Keratinocyte (primary cell): ENCODE results near the gene POLR1A. TPM values are rescaled to one million over a fixed set of nuclear protein-coding genes. Genes with fewer than 3 reads are reported as not detected.

Source experiments
- DNase-seq: peaks from one replicate; pipeline ENCODE4 v3.0.0-alpha.2; 2011; ENCODE audit warnings: low read depth, missing footprints, low spot score
- FAIRE-seq: peaks from 2 replicates; lab custom pipeline; 2011; peaks lifted over from hg19 to GRCh38; lab: Jason Lieb, UNC
- H2AFZ ChIP-seq: 2 replicates; pipeline ENCODE4 v1.6.0; 2012; ENCODE audit warnings: low read length, control low read depth, inconsistent platforms; ENCODE audit not compliant: control insufficient read depth
- H3K27ac ChIP-seq: 2 replicates; pipeline ENCODE4 v1.5.1; 2011; ENCODE audit warnings: low read length; ENCODE audit not compliant: control insufficient read depth, insufficient read depth
- H3K27me3 ChIP-seq: 3 replicates; pipeline ENCODE4 v1.6.0; 2011; ENCODE audit warnings: low read length; ENCODE audit not compliant: control insufficient read depth, insufficient read depth; ENCODE audit errors: extremely low read depth
- H3K36me3 ChIP-seq, 2 experiments: 2 replicates in 1 of 2; 3 replicates in 1 of 2; pipeline ENCODE4 v1.5.1; 2011; ENCODE audit warnings: low read length in 2 of 2, mild to moderate bottlenecking in 1 of 2; ENCODE audit not compliant: control insufficient read depth in 2 of 2, insufficient read depth in 2 of 2; ENCODE audit errors: extremely low read depth in 1 of 2
- H3K4me1 ChIP-seq: 3 replicates; pipeline ENCODE4 v1.5.1; 2011; ENCODE audit warnings: low read length; ENCODE audit not compliant: control insufficient read depth, insufficient read depth; ENCODE audit errors: extremely low read depth
- H3K4me2 ChIP-seq: 3 replicates; pipeline ENCODE4 v1.6.0; 2011; ENCODE audit warnings: low read depth, low read length; ENCODE audit not compliant: control insufficient read depth, insufficient read depth; ENCODE audit errors: extremely low read depth
- H3K4me3 ChIP-seq, 3 experiments: fragments of 200-600 bp in 1 of 3; sonication (generic) in 1 of 3; 2 replicates in 2 of 3; 3 replicates in 1 of 3; pipeline ENCODE4 v1.5.1; 2011 to 2016; ENCODE audit warnings: low read length in 3 of 3, mild to moderate bottlenecking in 3 of 3, control low read depth in 2 of 3, inconsistent platforms in 1 of 3, low read depth in 1 of 3, mixed read lengths in 1 of 3, mixed run types in 1 of 3, moderate library complexity in 1 of 3; ENCODE audit not compliant: control insufficient read depth in 2 of 3, insufficient read depth in 2 of 3; ENCODE audit errors: extremely low read depth in 1 of 3
- H3K79me2 ChIP-seq: 2 replicates; pipeline ENCODE4 v1.6.0; 2012; ENCODE audit warnings: low read length; ENCODE audit not compliant: control insufficient read depth, insufficient read depth
- H3K9ac ChIP-seq: 3 replicates; pipeline ENCODE4 v1.6.0; 2011; ENCODE audit warnings: low read length; ENCODE audit not compliant: control insufficient read depth, insufficient read depth; ENCODE audit errors: extremely low read depth
- H3K9me1 ChIP-seq: 3 replicates; pipeline ENCODE4 v1.6.0; 2011; ENCODE audit warnings: low read length; ENCODE audit not compliant: control insufficient read depth, insufficient read depth; ENCODE audit errors: extremely low read depth
- H3K9me3 ChIP-seq: 2 replicates; pipeline ENCODE4 v1.5.1; 2012; ENCODE audit warnings: low read depth, low read length; ENCODE audit not compliant: control insufficient read depth
- H4K20me1 ChIP-seq: 3 replicates; pipeline ENCODE4 v1.6.0; 2011; ENCODE audit warnings: low read length; ENCODE audit not compliant: control insufficient read depth, insufficient read depth; ENCODE audit errors: extremely low read depth
- EZH2 ChIP-seq: IDR thresholded peaks from one replicate; pipeline ENCODE4 v1.6.1; 2012; ENCODE audit warnings: inconsistent platforms, mild to moderate bottlenecking, low read length, moderate library complexity
- dilution Hi-C: fragments of 300-500 bp; cut with MboI; formaldehyde crosslinking; loops from one replicate; pipeline ENCODE4 v1.7.0; 2020; ENCODE audit warnings: low sequenced_read_pairs; ENCODE audit not compliant: extremely low pct_ligation_motif_present
- polyA plus RNA-seq, 5 experiments: library from polyadenylated mRNA; depleted of rRNA in 3 of 5; stranded (reverse) in 3 of 5; stranded (forward) in 1 of 5; unstranded in 1 of 5; fragments of >200 nt; gene quantifications; 1 replicate in 1 of 5; 2 replicates in 3 of 5; 3 replicates in 1 of 5; pipeline versions ENCODE4 v1.2.1 to v1.2.3, GENCODE V29; 2011 to 2012; ENCODE audit warnings: missing spikeins in 2 of 5, low read depth in 1 of 5, low replicate concordance in 1 of 5
- TF ChIP-seq, protein P1 (sequence below), 3 experiments: IDR thresholded peaks in 1 of 3; conservative IDR thresholded peaks in 1 of 3; optimal IDR thresholded peaks in 1 of 3; 2 replicates in 2 of 3; 3 replicates in 1 of 3; pipeline versions ENCODE3 to v1.5.1; 2011; ENCODE audit warnings: low read length in 3 of 3, mild to moderate bottlenecking in 3 of 3, moderate library complexity in 2 of 3, control low read depth in 1 of 3, inconsistent platforms in 1 of 3; ENCODE audit not compliant: insufficient read depth in 2 of 3; ENCODE audit errors: extremely low read depth in 1 of 3

The POLR1A gene
- polyA plus RNA-seq, 1 donor (not counting 4 experiments of a cell fraction or from before 2014, with no cell fraction given), result 16.1 TPM

DNA sequence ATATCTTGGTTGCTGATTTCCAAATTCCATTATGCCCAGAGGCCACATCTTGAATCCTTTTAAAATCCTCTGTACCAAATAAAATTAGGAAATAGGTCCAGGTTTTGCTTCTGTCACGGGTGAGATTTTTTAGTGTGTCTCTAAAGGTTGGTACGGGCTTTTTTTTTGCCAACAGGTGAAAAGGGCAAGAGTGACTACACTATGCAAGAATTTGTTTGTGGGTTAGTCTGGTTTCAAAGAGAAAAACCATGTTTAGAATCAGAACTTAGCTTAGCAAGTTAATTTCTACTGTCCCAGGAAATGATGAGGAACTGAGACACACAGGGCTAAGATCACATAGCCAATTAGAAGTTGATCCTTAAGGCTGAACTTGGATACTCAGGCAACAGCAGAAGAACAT, 41.7 kb downstream of the POLR1A start:
- Histone ChIP-seq H3K9ac (no peak overlapping the region), H2AFZ (no peak overlapping the region), H3K9me3 (no peaks in the 10 kb centered on the region), H3K79me2 (no peaks in the 10 kb centered on the region), H3K36me3 (peaks cover 19 to 36% of the 10 kb centered on the region in 2 experiments), H3K27me3 (no peaks in the 10 kb centered on the region), H3K4me3 (no peak overlapping the region), H3K27ac (no peak overlapping the region), H3K9me1 (no peaks in the 10 kb centered on the region), H3K4me1 (peaks cover 3% of the 10 kb centered on the region), H3K4me2 (no peak overlapping the region), H4K20me1 (peaks cover 2% of the 10 kb centered on the region)
- FAIRE-seq (no peak), DNase-seq (no peak)
- TF ChIP-seq, protein P1, sequence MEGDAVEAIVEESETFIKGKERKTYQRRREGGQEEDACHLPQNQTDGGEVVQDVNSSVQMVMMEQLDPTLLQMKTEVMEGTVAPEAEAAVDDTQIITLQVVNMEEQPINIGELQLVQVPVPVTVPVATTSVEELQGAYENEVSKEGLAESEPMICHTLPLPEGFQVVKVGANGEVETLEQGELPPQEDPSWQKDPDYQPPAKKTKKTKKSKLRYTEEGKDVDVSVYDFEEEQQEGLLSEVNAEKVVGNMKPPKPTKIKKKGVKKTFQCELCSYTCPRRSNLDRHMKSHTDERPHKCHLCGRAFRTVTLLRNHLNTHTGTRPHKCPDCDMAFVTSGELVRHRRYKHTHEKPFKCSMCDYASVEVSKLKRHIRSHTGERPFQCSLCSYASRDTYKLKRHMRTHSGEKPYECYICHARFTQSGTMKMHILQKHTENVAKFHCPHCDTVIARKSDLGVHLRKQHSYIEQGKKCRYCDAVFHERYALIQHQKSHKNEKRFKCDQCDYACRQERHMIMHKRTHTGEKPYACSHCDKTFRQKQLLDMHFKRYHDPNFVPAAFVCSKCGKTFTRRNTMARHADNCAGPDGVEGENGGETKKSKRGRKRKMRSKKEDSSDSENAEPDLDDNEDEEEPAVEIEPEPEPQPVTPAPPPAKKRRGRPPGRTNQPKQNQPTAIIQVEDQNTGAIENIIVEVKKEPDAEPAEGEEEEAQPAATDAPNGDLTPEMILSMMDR (optimal IDR thresholded peaks at IDR 0.05 in 1 of 3, IDR thresholded peaks at IDR 0.05 in 1 of 3, conservative IDR thresholded peaks at IDR 0.05 in 1 of 3; ENCODE audit: extremely low read depth in 1 of 3, insufficient read depth in 2 of 3, low read length in 3 of 3), result no peak
- no peak for TF ChIP-seq EZH2
- dilution Hi-C loops, result no loop called here

DNA sequence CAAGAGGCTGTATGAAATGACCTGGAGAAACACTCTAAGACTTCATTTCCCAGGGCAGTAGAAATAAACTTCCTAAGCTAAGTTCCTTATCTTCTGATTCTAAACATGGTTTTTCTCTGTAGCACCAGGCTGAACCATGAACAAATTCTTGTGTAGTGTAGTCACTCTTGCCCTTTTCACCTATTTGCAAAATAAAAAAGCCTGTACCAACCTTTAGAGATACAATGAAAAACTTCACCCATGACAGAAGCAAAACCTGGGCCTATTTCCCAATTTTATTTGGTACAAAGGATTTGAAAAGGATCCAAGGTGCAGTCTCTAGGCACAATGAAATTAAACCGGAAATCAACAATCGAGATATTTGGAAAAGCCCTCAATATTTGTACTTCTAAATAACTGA, 43.6 kb downstream of the POLR1A start:
- H3K27ac ChIP-seq, result no peak overlapping the region
- H3K79me2 ChIP-seq, result no peaks in the 10 kb centered on the region
- no peaks in the 10 kb centered on the region for H3K9me3 ChIP-seq
- no peak overlapping the region for H2AFZ ChIP-seq
- no peaks in the 10 kb centered on the region for H3K9me1 ChIP-seq
- H3K36me3 ChIP-seq, result peaks cover 12 to 33% of the 10 kb centered on the region in 2 experiments
- no peak for DNase-seq
- H4K20me1 ChIP-seq, result no peaks in the 10 kb centered on the region
- H3K4me1 ChIP-seq, result peaks cover 3% of the 10 kb centered on the region
- H3K9ac ChIP-seq, result no peak overlapping the region
- no peak for TF ChIP-seq EZH2
- TF ChIP-seq, protein P1 (optimal IDR thresholded peaks at IDR 0.05 in 1 of 3, IDR thresholded peaks at IDR 0.05 in 1 of 3, conservative IDR thresholded peaks at IDR 0.05 in 1 of 3; ENCODE audit: extremely low read depth in 1 of 3, insufficient read depth in 2 of 3, low read length in 3 of 3), result no peak
- H3K27me3 ChIP-seq, result no peaks in the 10 kb centered on the region
- H3K4me2 ChIP-seq, result no peak overlapping the region
- dilution Hi-C loops, result no loop called here
- H3K4me3 ChIP-seq, result no peak overlapping the region
- FAIRE-seq, result no peak
